Pulmonary artery endothelial cell (primary cell): ENCODE measurements around the gene AXL. TPM values are rescaled to one million over a fixed set of nuclear protein-coding genes. Genes with fewer than 3 reads are reported as not detected.

ENCODE experiments used
- DNase-seq: peaks from one replicate; pipeline ENCODE4 v3.0.0-alpha.2; 2011; ENCODE audit warnings: low read depth, low spot score
- total RNA-seq: library from RNA; depleted of rRNA; stranded (reverse); fragments of >200 nt; gene quantifications from 2 replicates; pipeline ENCODE4 v1.2.3, GENCODE V29; 2014

AXL gene
- total RNA-seq, 1 donor from 2014 or later, result 177 TPM

GRCh38 chr19:41307954-41308449 lies 89.0 kb downstream of the AXL start:
- no peak for DNase-seq

- peak; percentile 65 for DNase-seq
These were observed 89.6 kb downstream of the AXL start for GRCh38 chr19:41308450-41309179.

- no peak for DNase-seq
These were observed 90.4 kb downstream of the AXL start for GRCh38 chr19:41309180-41310032.

- no peak for DNase-seq
These were observed 91.2 kb downstream of the AXL start, which contains the start of gene CCDC97 for GRCh38 chr19:41310033-41310831. Gene CCDC97 (plus strand): TSS chr19:41310172. CDS start chr19:41310311, 139 bp downstream.

- no peak for DNase-seq
These were observed 92.0 kb downstream of the AXL start for GRCh38 chr19:41311072-41311471.

Other genes with a start within 250 kb of the AXL start
- gene CYP2B6, start 227.9 kb upstream of the AXL start, total RNA-seq, result not detected in 2 replicates
- not detected in 2 replicates for gene CYP2A13, start 130.8 kb upstream of the AXL start, total RNA-seq
- gene CYP2F1, start 104.8 kb upstream of the AXL start, total RNA-seq, result not detected in 2 replicates
- under 0.01 and 0.32 TPM in 2 replicates for gene CYP2S1, start 26.0 kb upstream of the AXL start, total RNA-seq
- 76.9 and 85.7 TPM in 2 replicates for gene HNRNPUL1, start 45.1 kb downstream of the AXL start, total RNA-seq
- gene CCDC97, start 90.9 kb downstream of the AXL start, total RNA-seq, result 6.1 and 9.1 TPM in 2 replicates
- 18.2 and 18.9 TPM in 2 replicates for gene TGFB1, start 134.7 kb downstream of the AXL start, total RNA-seq
- 7.4 and 10.4 TPM in 2 replicates for gene B9D2, start 144.9 kb downstream of the AXL start, total RNA-seq
- gene TMEM91, start 157.3 kb downstream of the AXL start, total RNA-seq, result 5.2 and 8.1 TPM in 2 replicates
- 15.7 and 16.2 TPM in 2 replicates for gene EXOSC5, start 178.1 kb downstream of the AXL start, total RNA-seq
- 33.8 and 74.5 TPM in 2 replicates for gene BCKDHA, start 178.6 kb downstream of the AXL start, total RNA-seq
- gene B3GNT8, start 208.2 kb downstream of the AXL start, total RNA-seq, result 2.1 and 2.7 TPM in 2 replicates
- gene DMAC2, start 220.7 kb downstream of the AXL start, total RNA-seq, result 54.1 and 56.2 TPM in 2 replicates
- gene ERICH4, start 223.9 kb downstream of the AXL start, total RNA-seq, result not detected in 2 replicates